Measurements from ENCODE around the gene UPF3A. TPM values are rescaled to one million over a fixed set of nuclear protein-coding genes. Genes with fewer than 3 reads are reported as not detected.

The UPF3A gene
- total and polyA plus RNA-seq, 9 of the 15 experiments (the other 6 are each of a cell fraction or from before 2014, with no cell fraction given), result 15.6 to 76.5 (median 40.9) TPM

GRCh38 chr13:114288157-114288591 is 6.8 kb downstream of the UPF3A start (continued):
- no peak for TF ChIP-seq MGA (IDR thresholded peaks at IDR 0.05)

All from K562 (cell line).